Liver (tissue), 3 donors: ENCODE measurements around the gene KRTAP3-2.

Experiments
- FOXA1 ChIP-seq: IDR thresholded peaks from 2 replicates; pipeline ENCODE4 v1.6.1; 2016; ENCODE audit warnings: antibody characterized with exemption
- HNF4G ChIP-seq: IDR thresholded peaks from 2 replicates; pipeline ENCODE4 v1.6.1; 2016; ENCODE audit warnings: antibody characterized with exemption
- TF ChIP-seq, protein P1 (sequence below): fragments of 150-350 bp; IDR thresholded peaks from 2 replicates; pipeline ENCODE4 v1.5.1; 2017; ENCODE audit warnings: improper control_type of control experiment, low read depth, low read length; ENCODE audit not compliant: missing input control
- TF ChIP-seq, protein P2 (sequence below): IDR thresholded peaks from 2 replicates; pipeline ENCODE4 v1.6.1; 2016; ENCODE audit warnings: antibody characterized with exemption
- TF ChIP-seq, protein P3 (sequence below): IDR thresholded peaks from 2 replicates; pipeline ENCODE4 v1.6.1; 2016; ENCODE audit warnings: antibody characterized with exemption, mild to moderate bottlenecking
- donor health status: healthy.
- donor health status: healthy.

DNA sequence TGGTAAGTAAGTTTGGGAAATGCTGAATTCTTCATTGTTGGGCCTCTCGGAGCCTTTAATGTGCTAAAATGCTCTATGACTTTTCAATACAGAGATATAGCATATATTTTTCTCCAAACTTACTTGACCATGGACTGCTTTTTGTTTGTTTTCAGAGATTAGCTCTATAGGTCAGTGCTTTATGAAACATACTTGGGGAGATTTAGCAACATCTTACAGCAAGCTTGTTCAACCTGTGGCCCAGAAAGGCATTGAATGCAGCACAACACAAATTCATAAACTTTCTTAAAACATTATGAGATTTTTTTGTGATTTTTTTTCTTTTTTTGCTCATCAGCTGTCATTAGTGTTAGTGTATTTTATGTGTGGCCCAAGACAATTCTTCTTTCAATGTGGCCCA is 10.2 kb upstream of the KRTAP3-2 start:
- TF ChIP-seq, protein P1, sequence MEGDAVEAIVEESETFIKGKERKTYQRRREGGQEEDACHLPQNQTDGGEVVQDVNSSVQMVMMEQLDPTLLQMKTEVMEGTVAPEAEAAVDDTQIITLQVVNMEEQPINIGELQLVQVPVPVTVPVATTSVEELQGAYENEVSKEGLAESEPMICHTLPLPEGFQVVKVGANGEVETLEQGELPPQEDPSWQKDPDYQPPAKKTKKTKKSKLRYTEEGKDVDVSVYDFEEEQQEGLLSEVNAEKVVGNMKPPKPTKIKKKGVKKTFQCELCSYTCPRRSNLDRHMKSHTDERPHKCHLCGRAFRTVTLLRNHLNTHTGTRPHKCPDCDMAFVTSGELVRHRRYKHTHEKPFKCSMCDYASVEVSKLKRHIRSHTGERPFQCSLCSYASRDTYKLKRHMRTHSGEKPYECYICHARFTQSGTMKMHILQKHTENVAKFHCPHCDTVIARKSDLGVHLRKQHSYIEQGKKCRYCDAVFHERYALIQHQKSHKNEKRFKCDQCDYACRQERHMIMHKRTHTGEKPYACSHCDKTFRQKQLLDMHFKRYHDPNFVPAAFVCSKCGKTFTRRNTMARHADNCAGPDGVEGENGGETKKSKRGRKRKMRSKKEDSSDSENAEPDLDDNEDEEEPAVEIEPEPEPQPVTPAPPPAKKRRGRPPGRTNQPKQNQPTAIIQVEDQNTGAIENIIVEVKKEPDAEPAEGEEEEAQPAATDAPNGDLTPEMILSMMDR: no peak
- TF ChIP-seq FOXA1 (no peak), HNF4G (no peak)
- TF ChIP-seq, protein P2, sequence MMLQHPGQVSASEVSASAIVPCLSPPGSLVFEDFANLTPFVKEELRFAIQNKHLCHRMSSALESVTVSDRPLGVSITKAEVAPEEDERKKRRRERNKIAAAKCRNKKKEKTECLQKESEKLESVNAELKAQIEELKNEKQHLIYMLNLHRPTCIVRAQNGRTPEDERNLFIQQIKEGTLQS: no peak
- TF ChIP-seq, protein P3, sequence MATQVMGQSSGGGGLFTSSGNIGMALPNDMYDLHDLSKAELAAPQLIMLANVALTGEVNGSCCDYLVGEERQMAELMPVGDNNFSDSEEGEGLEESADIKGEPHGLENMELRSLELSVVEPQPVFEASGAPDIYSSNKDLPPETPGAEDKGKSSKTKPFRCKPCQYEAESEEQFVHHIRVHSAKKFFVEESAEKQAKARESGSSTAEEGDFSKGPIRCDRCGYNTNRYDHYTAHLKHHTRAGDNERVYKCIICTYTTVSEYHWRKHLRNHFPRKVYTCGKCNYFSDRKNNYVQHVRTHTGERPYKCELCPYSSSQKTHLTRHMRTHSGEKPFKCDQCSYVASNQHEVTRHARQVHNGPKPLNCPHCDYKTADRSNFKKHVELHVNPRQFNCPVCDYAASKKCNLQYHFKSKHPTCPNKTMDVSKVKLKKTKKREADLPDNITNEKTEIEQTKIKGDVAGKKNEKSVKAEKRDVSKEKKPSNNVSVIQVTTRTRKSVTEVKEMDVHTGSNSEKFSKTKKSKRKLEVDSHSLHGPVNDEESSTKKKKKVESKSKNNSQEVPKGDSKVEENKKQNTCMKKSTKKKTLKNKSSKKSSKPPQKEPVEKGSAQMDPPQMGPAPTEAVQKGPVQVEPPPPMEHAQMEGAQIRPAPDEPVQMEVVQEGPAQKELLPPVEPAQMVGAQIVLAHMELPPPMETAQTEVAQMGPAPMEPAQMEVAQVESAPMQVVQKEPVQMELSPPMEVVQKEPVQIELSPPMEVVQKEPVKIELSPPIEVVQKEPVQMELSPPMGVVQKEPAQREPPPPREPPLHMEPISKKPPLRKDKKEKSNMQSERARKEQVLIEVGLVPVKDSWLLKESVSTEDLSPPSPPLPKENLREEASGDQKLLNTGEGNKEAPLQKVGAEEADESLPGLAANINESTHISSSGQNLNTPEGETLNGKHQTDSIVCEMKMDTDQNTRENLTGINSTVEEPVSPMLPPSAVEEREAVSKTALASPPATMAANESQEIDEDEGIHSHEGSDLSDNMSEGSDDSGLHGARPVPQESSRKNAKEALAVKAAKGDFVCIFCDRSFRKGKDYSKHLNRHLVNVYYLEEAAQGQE: no peak
